ENCODE data around the gene APIP. TPM values are rescaled to one million over a fixed set of nuclear protein-coding genes. Genes with fewer than 3 reads are reported as not detected.

Gene APIP
- total and polyA plus RNA-seq, 12 donors = 17.2 to 34.9 (median 31.1) TPM

DNA sequence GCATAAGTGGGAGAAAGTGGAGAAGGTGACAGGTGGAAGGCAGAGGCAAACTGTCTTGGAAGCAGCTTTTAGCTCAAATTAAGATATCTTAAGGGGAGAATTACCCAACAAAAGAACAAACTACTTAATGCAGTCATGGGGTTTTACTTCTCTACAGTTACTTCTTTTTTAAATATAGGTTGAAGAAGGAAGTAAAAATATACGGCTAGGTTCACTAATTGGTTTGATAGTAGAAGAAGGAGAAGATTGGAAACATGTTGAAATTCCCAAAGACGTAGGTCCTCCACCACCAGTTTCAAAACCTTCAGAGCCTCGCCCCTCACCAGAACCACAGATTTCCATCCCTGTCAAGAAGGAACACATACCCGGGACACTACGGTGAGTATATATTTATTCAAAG, 41.0 kb upstream of the APIP start:
- H3K4me3 ChIP-seq = no peak overlapping the region
- DNase-seq = no peak
- H3K36me3 ChIP-seq = peaks cover 0 to 57% (median 4%) of the 10 kb centered on the region in 9 donors
- no peaks in the 10 kb centered on the region for H3K27me3 ChIP-seq
- H3K9me3 ChIP-seq = no peaks in the 10 kb centered on the region
- H3K4me1 ChIP-seq = peaks cover 0 to 15% (median 0%) of the 10 kb centered on the region in 9 donors
- 95 to 97% methylated on average over 5 of the region's 5 CpGs for WGBS, 2 donors
- no peak overlapping the region for H3K27ac ChIP-seq
- intact Hi-C loops (cut with DNase I) = no loop called here
- no peak for ATAC-seq
- TF ChIP-seq, protein P1, sequence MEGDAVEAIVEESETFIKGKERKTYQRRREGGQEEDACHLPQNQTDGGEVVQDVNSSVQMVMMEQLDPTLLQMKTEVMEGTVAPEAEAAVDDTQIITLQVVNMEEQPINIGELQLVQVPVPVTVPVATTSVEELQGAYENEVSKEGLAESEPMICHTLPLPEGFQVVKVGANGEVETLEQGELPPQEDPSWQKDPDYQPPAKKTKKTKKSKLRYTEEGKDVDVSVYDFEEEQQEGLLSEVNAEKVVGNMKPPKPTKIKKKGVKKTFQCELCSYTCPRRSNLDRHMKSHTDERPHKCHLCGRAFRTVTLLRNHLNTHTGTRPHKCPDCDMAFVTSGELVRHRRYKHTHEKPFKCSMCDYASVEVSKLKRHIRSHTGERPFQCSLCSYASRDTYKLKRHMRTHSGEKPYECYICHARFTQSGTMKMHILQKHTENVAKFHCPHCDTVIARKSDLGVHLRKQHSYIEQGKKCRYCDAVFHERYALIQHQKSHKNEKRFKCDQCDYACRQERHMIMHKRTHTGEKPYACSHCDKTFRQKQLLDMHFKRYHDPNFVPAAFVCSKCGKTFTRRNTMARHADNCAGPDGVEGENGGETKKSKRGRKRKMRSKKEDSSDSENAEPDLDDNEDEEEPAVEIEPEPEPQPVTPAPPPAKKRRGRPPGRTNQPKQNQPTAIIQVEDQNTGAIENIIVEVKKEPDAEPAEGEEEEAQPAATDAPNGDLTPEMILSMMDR (IDR thresholded peaks at IDR 0.05) = no peak

DNA sequence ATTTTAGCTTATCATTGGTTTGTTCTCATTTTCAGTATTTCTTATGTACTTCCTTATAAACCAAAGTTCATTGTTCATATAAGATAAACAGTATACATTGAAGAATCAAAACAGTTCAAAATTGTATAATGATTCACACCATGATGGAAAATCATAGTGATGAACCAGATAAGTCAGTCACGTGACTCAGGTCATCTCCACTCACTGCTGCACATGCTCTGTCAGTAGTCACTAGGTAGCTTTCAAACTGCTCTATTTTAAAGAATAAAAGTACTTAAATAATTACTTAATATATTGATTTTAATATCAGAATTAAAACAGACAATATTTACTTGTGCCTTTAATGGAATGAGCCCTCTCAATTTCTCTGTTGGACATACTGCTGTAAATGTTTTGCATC, 37.8 kb upstream of the APIP start:
- Histone ChIP-seq H3K9me3 (no peaks in the 10 kb centered on the region), H3K36me3 (peaks cover 0 to 31% (median 4%) of the 10 kb centered on the region in 9 donors), H3K27ac (no peak overlapping the region), H3K4me1 (peaks cover 0 to 4% (median 2%) of the 10 kb centered on the region in 9 donors), H3K4me3 (no peak overlapping the region), H3K27me3 (no peaks in the 10 kb centered on the region)
- ATAC-seq = no peak
- TF ChIP-seq, protein P1 (IDR thresholded peaks at IDR 0.05) = no peak
- no peak for DNase-seq
- intact Hi-C loops (cut with DNase I) = no loop called here
- WGBS, 2 donors = 92 to 99% methylated on average over 1 of the region's 1 CpG

GRCh38 chr11:34948696-34949095, 32.5 kb upstream of the APIP start:
- DNase-seq (no peak), ATAC-seq (no peak)
- H3K27ac ChIP-seq = no peak overlapping the region
- H3K4me1 ChIP-seq = peaks cover 0 to 15% (median 9%) of the 10 kb centered on the region in 9 donors
- TF ChIP-seq, protein P1 (IDR thresholded peaks at IDR 0.05) = no peak
- H3K27me3 ChIP-seq = no peaks in the 10 kb centered on the region
- H3K36me3 ChIP-seq = peaks cover 0 to 29% (median 0%) of the 10 kb centered on the region in 9 donors
- intact Hi-C loops (cut with DNase I) = no loop called here
- peaks cover 0 to 14% (median 3%) of the 10 kb centered on the region in 11 donors for H3K9me3 ChIP-seq
- no peak overlapping the region for H3K4me3 ChIP-seq

DNA sequence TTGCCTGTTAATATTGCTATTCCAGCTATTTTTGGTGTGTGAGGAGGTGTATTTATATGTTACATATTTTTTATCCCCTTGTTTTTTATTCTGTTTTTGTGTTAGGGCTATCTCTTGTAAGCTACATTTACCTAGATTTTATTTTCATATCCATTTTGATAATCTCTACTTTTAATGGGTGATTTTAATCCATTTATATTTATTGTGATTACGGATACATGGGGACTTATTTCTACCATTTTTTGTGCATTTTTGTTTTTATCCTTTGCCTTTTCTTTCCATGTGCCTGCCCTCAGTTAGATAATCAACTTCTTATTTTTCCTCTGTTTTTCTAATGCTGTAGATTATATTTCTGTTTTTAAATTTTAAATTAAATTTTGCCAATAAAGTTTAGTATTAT, 28.5 kb upstream of the APIP start:
- peaks cover 0 to 36% (median 9%) of the 10 kb centered on the region in 9 donors for H3K4me1 ChIP-seq
- peaks cover 0 to 14% (median 3%) of the 10 kb centered on the region in 11 donors for H3K9me3 ChIP-seq
- ATAC-seq (no peak), DNase-seq (no peak)
- H3K36me3 ChIP-seq = peaks cover 0 to 29% (median 4%) of the 10 kb centered on the region in 9 donors
- intact Hi-C loops (cut with DNase I) = no loop called here
- no peak overlapping the region for H3K27ac ChIP-seq
- H3K27me3 ChIP-seq = no peaks in the 10 kb centered on the region
- no peak overlapping the region for H3K4me3 ChIP-seq
- 94 to 98% methylated on average over 1 of the region's 1 CpG for WGBS, 2 donors
- TF ChIP-seq, protein P1 (IDR thresholded peaks at IDR 0.05) = no peak

All from heart right ventricle (tissue), 16 donors.